AG10803 (cell line): Measurements from ENCODE around the gene ERGIC1.

Source experiments
- DNase-seq: peaks from one replicate; pipeline ENCODE4 v3.0.0; 2010; ENCODE audit warnings: low read depth
- H3K4me3 ChIP-seq: 2 replicates; pipeline ENCODE4 v1.5.1; 2011; ENCODE audit warnings: mild to moderate bottlenecking, low read length, control low read depth
- CTCF ChIP-seq: conservative IDR thresholded peaks from 2 replicates; pipeline ENCODE4 v1.5.1; 2011; ENCODE audit warnings: mild to moderate bottlenecking, low read length, control low read depth, inconsistent platforms

Gene ERGIC1

DNA sequence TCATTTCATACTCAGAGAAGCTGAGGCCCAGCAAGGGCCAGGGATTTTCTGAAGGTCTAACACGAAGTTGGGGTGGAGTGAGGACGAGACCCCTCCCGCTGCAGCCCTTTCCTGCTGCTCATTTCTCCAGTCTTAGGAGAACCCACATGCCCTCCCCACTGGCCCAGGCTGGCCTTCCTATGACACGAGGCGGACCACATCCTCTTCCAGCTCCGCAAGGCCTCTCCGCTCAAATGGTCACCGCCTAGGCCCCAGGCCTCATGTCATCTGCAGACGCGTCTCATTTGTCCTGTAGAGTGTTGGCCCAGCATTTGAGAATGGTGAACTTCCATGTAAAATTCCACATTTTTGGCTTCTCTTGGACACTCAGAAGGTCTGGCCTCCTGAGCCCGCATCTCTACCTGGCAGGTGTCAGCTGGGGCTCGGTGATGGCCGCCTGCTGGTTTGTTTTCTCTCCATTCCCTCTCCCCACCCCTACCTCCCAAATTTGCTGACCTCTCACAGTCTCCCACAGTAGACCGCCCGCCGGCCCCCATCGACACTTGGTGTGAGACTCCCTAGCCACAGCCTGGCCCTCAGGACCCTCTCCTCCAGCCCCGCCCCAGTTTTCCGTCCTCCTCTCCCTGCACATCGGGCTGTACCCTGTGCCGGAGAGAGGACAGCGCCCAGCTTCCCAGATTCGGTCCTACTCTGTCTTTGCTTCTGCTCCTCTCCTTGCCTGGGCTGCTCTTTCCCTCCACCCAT is 51.7 kb downstream of the ERGIC1 start:
- no peak for DNase-seq
- TF ChIP-seq CTCF, result no peak

GRCh38 chr5:172886476-172886875 is 52.4 kb downstream of the ERGIC1 start:
- H3K4me3 ChIP-seq, result no peak overlapping the region
- DNase-seq, result no peak
- TF ChIP-seq CTCF, result no peak

More for the DNA sequence above, 51.7 kb downstream of the ERGIC1 start:
- no peak overlapping the region for H3K4me3 ChIP-seq

GRCh38 chr5:172886974-172887501 is 53.0 kb downstream of the ERGIC1 start:
- H3K4me3 ChIP-seq, result no peak overlapping the region; the same call in 1 of the 2 replicates
- no peak for TF ChIP-seq CTCF
- DNase-seq, result peak; percentile 98

DNA sequence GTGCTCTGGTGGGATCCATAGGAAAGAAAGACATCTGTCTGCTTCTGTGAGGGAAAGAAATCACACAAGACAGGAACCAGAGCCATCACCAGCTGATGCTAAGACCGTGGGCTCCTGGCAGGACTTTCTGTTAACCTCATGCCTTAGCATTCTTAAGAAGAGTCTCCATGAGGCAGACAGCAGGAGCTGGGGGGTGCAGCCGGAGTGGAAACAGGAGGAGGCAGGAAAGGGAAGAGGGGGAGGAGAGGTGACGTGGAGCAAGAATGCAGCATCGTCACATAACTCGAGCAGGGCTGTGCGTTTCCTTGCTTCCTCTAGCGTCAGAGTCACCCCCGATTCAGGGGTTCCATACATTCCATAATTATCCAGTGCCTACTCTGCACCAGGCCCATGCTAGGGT is 53.6 kb downstream of the ERGIC1 start:
- DNase-seq, result peak; percentile 88
- no peak for TF ChIP-seq CTCF
- H3K4me3 ChIP-seq, result no peak overlapping the region

DNA sequence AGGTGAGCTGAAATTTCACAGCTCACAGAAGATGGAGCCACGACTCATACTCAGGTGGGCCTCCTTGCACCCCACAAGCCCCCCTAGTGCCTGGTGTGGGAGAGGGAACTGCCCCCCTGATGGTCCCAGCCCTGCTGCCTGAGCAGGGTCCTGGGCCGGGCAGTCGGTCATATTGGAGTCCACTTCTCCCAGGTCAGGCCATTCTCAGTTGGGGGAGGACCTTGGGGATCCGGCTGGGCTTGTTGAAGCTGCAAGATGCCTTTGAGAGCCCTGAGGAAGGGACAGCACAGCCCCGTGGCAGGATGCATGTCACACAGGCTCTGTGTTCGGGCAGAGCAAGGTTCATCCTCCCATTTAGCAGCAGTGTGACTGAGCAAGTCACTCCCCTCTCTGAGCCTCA is 56.6 kb downstream of the ERGIC1 start:
- no peak for DNase-seq
- no peak for TF ChIP-seq CTCF
- no peak overlapping the region for H3K4me3 ChIP-seq

GRCh38 chr5:172891716-172892421 is 57.8 kb downstream of the ERGIC1 start:
- H3K4me3 ChIP-seq, result no peak overlapping the region
- DNase-seq, result peak; percentile 48
- TF ChIP-seq CTCF, result no peak

DNA sequence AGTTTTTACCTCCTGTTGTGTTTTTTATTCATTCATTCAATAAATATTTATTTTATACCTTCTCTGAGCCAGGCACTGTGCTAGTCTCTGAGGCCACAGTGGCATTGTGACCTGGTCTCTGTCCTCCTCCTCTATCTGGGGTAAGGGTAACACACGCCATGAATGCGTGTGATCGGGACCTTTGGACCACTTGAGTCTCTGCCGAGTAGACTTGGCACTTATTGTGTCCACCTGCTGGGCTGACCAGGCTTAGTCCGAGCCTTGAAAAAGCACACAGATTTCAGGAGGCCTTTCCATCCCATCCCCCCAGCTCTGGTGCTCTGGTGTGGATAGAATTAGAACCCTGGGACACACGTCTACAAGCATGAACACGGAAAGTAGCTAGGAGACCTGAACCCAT is 58.7 kb downstream of the ERGIC1 start:
- no peak overlapping the region for H3K4me3 ChIP-seq
- TF ChIP-seq CTCF, result no peak
- DNase-seq, result no peak
